GM18526 (cell line): Measurements from ENCODE around the gene BACH2.

Experiments used
- POLR2A ChIP-seq: IDR thresholded peaks from 3 replicates; pipeline ENCODE4 v1.6.1; 2011; ENCODE audit not compliant: insufficient read length; ENCODE audit errors: extremely low read depth

Gene BACH2

DNA sequence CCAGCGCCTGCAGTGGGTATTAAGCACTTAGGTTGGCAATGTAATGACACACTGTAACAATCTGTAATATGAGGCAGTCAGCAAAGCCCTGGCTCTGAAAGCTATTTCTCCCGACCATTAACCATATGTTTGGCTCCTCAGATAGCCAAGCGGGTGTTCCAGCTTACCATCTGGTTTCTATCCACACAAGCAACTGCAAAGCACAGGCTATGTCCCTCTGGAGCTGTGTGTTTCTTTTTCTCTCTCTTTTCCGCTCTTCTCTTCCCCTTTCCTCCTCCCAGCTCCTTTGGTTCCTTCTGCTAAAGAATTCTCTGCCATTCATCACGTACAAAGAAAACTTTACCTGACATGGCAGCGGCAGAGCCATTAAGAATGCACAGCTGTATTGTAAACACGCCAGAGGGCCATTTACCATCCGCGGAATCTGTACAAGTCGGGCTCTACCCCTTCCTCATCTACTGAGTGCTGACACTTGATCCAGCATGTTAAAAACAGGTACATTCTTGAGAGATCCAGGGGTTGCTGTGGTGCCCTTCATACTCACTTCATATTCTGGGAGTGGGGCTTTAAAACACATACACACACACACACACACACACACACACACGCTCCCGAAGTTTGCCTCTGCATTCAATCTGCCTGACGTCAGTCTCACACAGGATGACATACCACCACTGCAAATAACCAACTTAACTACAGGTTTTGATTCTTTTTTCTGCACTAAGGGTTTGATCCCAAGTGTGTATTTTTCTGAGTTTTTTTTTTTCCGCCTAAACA, 77.2 kb downstream of the BACH2 start:
- TF ChIP-seq POLR2A: no peak

- no peak for TF ChIP-seq POLR2A
Measured at GRCh38 chr6:90218959-90219208, 77.8 kb downstream of the BACH2 start.

DNA sequence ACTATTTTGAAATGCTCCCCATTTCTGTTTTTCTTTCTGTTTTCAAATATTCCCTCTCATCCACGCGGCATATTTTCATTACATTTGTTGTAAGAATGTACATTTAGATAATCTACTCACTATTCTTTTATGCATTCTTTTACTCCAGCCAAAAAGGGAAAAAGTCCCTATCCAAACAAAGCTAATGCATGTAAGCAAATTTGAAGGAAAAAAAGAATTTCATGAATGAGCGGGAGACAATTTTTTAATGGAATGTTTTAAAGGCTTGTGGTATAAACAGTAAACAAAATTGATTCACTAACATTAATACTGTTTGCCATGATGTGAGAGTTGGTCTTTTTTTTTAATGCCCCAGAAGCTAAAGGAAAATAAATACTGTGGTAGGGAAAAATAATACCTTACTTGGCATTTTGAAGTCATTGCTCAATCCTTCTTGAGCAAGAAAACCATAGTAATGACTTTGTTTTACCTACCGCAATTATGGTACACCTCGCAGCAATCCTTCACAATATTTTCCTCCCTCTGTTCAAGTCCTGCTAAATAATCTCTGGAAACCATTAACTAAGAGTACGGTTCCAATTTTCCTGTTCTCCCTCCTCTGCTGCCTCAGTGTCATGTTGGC, 79.0 kb downstream of the BACH2 start:
- TF ChIP-seq POLR2A: no peak

GRCh38 chr6:90216072-90216977, 80.3 kb downstream of the BACH2 start:
- no peak for TF ChIP-seq POLR2A

GRCh38 chr6:90214966-90215365, 81.7 kb downstream of the BACH2 start:
- no peak for TF ChIP-seq POLR2A

GRCh38 chr6:90214461-90214860, 82.2 kb downstream of the BACH2 start:
- no peak for TF ChIP-seq POLR2A

GRCh38 chr6:90212274-90212673, 84.4 kb downstream of the BACH2 start:
- no peak for TF ChIP-seq POLR2A

GRCh38 chr6:90209527-90209926, 87.1 kb downstream of the BACH2 start:
- no peak for TF ChIP-seq POLR2A

DNA sequence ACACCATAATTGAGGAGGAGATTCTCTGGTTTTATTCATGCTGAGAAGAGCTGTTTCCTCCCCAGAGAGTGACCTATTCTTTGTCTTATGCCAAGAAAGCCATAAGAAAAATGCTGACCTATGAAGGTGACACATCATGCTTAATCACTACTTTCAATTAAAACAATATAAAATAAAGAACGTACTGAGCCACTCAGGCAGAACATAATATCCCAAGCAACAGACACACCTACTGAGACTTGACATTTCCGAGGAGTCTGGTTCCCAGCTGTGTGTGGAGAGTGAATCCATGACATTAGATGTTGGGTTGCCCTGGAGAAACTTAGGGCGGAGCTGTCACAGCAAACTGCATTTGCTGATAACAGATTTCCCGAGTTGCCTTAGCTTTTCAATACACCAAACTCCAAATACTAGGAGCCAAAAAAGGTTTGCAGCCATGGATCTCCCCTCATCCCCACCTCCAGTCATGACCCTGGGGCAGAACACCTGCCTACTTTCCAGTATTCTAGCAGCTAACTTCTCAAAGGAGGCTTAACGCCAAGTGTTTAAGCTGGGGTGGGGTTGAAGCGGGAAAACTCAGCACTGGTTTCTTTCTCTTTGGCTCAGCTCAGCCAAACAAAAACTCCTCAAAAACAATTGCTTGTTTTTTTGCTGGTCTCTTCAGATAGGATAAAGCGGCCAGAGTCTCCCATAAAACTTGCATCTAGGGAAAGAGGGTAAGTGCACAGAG, 92.2 kb downstream of the BACH2 start:
- no peak for TF ChIP-seq POLR2A

- no peak for TF ChIP-seq POLR2A
Measured at GRCh38 chr6:90203672-90204071, 93.0 kb downstream of the BACH2 start.

DNA sequence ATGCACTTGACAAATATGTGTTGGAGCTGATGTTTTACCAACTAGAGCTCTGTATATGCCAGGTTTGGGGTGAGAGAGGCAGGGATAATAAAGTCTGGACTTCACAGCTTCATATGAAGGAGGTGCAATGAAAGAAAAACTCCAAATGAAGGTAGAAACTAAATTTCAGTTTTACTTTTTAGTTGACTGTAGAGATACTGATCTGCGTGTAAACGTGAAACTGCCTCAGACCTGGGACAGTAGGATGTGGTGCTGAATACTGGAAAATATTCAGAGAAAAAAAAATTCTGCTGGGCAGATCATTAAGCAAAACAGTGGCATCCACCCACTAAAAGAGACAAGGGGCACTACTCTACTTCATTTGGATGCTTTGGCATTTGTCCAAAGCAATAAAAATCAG, 94.5 kb downstream of the BACH2 start:
- TF ChIP-seq POLR2A: no peak

- no peak for TF ChIP-seq POLR2A
Measured at GRCh38 chr6:90199900-90200299, 96.7 kb downstream of the BACH2 start.

GRCh38 chr6:90198758-90199425, 97.8 kb downstream of the BACH2 start:
- TF ChIP-seq POLR2A: no peak

GRCh38 chr6:90197854-90198496, 98.7 kb downstream of the BACH2 start:
- no peak for TF ChIP-seq POLR2A
